Fibroblast of skin of left biceps (primary cell): Measurements from ENCODE around the gene TEDDM1.

Source experiments
- DNase-seq, 2 experiments: peaks; one replicate each; pipeline ENCODE4 v3.0.0-alpha.2; 2013; ENCODE audit warnings: low read depth in 2 of 2

TEDDM1 gene

GRCh38 chr1:182407724-182408123 is 7.3 kb upstream of the TEDDM1 start:
- DNase-seq, result no peak

DNA sequence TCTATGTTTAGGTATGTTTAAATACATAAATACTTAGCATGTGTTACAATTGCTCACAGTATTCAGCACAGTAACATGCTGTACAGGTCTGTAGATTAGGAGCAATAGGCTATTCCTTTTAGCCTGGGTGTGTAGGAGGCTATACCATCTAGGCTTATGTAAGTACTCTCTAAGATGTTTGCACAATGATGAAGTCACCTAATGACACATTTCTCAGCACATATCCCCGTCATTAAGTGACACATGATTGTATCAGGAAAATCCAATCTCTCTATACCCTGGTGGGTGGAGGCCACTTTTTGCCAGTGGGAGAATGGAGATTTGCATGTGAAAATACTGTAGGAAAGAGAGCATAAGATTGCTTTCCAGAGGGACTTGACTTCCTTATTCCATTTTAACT is 5.5 kb upstream of the TEDDM1 start:
- DNase-seq, result no peak

DNA sequence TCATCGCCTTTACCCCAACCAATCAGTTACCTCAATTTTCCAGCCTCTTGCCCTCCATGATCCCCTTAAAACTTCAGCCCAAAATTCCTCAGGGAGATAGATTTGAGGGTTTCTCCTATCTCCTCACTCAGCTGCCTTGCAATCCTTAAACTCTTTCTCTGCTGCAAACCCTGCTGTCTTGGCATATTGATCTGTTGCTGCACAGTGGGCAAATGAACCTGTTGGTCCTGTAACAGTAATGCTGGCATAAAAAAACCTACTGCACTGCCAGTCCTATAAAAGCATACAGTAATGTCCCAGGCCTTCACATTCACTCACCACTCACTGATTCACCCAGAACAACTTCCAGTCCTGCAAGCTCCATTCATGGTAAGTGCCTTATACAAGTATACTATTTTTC is 5.1 kb upstream of the TEDDM1 start:
- no peak for DNase-seq

GRCh38 chr1:182404781-182405180 is 4.3 kb upstream of the TEDDM1 start:
- no peak for DNase-seq

DNA sequence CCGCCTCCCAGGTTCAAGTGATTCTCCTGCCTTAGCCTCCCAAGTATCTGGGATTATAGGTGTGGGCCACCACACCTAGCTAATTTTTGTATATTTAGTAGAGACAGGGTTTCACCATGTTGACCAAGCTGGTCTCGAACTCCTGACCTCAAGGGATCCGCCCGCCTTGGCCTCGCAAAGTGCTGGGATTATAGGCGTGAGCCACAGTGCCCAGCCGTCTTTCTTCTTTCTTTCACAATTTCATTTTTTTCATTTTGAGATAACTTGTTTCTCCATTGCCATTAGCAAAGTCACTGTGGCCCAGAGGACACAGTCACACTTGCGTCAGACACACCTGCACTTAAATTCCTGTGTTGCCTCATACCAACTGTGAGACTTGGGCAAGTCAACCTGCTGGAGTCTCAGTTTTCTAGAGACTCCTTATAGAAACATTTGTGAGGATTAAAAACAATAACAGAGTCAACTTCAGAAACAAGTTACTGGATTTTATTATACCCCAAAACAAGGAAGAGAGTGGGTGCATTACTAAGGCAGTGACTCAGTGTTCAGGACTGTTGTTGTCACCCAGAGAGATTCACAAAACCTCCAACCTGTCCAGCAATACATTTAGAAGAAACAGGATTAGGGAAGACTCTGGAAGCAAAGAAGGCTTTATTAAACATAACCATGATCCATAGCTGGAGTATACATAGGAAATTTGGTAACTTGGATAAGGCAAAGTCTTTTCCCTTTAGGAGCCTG is 2.6 kb downstream of the TEDDM1 start:
- DNase-seq, result no peak

GRCh38 chr1:182395906-182396305 is 4.6 kb downstream of the TEDDM1 start:
- no peak for DNase-seq

DNA sequence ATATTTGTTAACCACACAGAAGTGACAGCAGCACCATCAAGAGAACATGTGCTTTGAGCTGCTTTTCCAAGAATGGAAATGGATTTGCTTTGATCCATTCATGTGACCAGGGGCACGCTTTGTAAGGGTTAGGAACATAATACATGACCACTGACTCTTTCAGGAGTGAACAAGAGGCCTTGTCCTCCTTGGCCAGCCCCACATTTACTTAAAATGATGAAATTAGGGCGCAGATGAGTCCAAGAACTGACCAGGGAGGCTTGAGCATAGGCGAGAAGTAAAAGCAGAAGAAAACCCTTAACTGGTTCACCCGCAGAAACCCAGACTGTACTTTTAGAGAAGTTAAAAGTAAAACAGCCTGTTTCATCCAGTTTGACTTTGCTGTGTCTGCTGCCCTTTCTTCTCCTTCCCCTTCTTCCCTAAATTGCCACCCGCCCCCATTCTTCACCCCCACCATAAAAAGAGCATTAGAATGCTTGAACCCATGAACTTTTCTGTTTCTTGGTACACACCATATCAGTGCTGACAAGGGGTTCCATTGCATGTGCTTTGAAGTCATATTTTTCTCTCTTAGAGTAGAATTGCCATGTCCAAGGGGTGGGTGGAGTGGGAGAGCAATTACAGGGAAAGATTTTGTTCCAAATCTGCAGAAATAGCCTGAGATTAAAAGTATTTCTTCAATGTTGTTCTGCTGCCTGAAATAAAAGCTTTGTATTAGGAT is 6.3 kb downstream of the TEDDM1 start:
- DNase-seq, result no peak

GRCh38 chr1:182392050-182393028 is 8.1 kb downstream of the TEDDM1 start:
- peak; percentile 21 to 23 for DNase-seq

- peak; percentile 86 for DNase-seq
Observed at GRCh38 chr1:182391362-182392049, 9.0 kb downstream of the TEDDM1 start, which contains the start of gene GLUL. Gene GLUL, minus strand, starts transcription at chr1:182391790. Its CDS starts 3,053 bp downstream, at chr1:182388737.

GRCh38 chr1:182391028-182391361 is 9.5 kb downstream of the TEDDM1 start:
- DNase-seq, result no peak

DNA sequence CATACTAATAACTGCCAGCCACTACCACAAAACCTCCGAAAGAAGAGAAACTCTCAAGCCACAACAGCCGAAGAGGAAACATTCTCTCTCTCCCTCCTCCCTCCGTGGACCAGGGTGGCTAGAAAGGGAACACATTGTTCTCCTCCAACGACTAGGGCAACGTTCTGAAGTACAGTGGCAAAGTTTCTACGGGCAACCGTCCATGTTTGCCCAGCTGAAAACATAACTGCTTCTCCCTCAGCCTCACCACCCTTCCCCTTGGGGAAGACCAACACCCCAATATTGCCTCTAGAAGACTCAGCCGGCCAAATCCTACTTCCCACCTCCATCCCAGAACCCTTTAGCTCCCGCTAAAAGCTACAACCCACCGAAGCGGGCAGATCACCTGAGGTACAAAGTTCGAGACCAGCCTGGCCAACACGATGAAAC is 10.8 kb downstream of the TEDDM1 start:
- DNase-seq, result no peak

- DNase-seq, result no peak
Observed at GRCh38 chr1:182388392-182389134, 11.9 kb downstream of the TEDDM1 start.

- DNase-seq, result no peak
Observed at GRCh38 chr1:182387566-182387965, 12.9 kb downstream of the TEDDM1 start.

- no peak for DNase-seq
Observed at GRCh38 chr1:182386980-182387379, 13.5 kb downstream of the TEDDM1 start.

DNA sequence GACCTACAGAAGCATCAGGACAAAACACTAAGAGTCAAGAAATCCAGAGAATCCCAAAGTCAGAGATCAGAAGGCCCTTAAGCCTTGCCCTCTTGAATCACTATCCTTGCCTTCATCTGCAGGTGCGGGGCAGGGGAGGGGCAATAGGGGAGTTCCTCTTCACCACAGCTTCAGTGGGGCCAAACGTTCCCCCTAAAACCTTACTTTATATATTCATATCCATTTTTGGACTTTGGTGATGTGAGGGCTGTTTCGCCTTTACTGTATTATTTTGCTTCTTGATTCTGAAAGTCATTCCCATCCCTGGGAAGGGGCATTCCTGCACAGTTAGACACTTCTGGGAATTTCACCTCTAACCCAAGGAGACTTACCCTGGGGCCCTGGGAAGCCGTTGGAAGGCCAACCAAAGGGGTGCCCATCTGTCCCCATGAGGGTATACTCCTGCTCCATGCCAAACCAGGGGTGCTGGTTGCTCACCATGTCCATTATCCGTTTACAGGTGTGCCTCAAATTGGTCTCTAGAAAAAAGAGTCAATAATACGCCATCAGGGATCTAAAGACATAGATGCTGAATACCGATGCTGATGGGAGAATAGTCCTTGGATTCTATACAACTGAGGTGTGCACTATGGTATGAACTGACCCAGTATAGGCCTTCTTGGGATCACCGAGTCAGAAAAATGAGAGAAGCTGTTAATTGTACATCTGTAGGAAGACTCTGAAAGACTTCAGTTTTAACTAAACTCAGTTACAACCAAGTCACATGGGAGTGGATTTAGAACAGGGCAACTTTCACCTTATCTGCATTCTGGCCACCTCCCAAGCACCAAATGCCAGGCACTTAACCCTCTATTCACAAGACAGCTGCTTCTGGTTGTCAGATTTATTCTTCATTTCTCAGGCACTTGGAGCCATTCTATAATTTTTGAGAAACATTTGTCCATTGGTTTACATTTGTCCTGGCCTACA is 14.3 kb downstream of the TEDDM1 start:
- no peak for DNase-seq

DNA sequence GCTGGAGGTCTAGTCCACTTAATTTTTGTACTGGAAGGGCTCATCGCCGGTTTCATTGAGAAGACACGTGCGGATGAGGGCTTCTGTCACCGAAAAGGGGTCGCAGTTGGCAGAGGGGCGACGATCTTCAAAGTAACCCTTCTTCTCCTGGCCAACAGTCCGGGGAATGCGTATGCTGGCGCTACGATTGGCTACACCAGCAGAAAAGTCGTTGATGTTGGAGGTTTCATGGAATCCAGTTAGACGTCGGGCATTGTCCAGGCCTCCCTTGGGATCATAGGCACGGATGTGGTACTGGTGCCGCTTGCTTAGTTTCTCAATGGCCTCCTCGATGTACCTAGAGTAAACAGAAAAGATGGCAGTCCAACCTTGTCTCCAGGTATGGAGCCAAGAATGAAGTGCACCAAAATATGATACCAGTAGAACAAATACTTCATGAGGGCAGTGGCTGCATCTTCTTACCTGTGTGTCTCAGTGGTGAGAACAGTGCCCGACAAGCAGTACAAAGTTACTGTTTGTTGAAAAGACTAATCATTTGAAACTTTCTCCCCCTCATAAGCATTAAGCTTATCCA is 16.0 kb downstream of the TEDDM1 start:
- no peak for DNase-seq

- DNase-seq, result no peak
Observed at GRCh38 chr1:182383934-182384333, 16.5 kb downstream of the TEDDM1 start.

GRCh38 chr1:182383037-182383661 is 17.3 kb downstream of the TEDDM1 start:
- DNase-seq, result no peak
